Osteocyte (in vitro differentiated cells): ENCODE measurements around the gene RORB. TPM values are rescaled to one million over a fixed set of nuclear protein-coding genes. Genes with fewer than 3 reads are reported as not detected.

Experiments used
- DNase-seq: peaks from one replicate; pipeline ENCODE4 v3.0.0; 2021; ENCODE audit warnings: mixed read lengths; ENCODE audit not compliant: unreplicated experiment; ENCODE audit errors: extremely low spot score
- H3K27ac Mint-ChIP-seq: one replicate; pipeline ENCODE4 v1.8.0; 2021; ENCODE audit warnings: mild to moderate bottlenecking, mixed read lengths; ENCODE audit not compliant: unreplicated experiment
- H3K27me3 Mint-ChIP-seq: one replicate; pipeline ENCODE4 v1.8.0; 2021; ENCODE audit warnings: mixed read lengths; ENCODE audit not compliant: unreplicated experiment
- H3K36me3 Mint-ChIP-seq: one replicate; pipeline ENCODE4 v1.8.0; 2021; ENCODE audit warnings: mixed read lengths; ENCODE audit not compliant: unreplicated experiment
- H3K4me1 Mint-ChIP-seq: one replicate; pipeline ENCODE4 v1.8.0; 2021; ENCODE audit warnings: mixed read lengths; ENCODE audit not compliant: unreplicated experiment
- H3K4me3 Mint-ChIP-seq: one replicate; pipeline ENCODE4 v1.8.0; 2021; ENCODE audit warnings: mild to moderate bottlenecking, moderate library complexity, mixed read lengths; ENCODE audit not compliant: unreplicated experiment
- H3K9me3 Mint-ChIP-seq: one replicate; pipeline ENCODE4 v1.8.0; 2021; ENCODE audit warnings: mixed read lengths; ENCODE audit not compliant: unreplicated experiment
- CTCF ChIP-seq: fragments of 200-600 bp; sonication (generic); IDR thresholded peaks from 2 replicates; pipeline ENCODE4 v1.5.0; 2021; ENCODE audit warnings: antibody characterized with exemption, mild to moderate bottlenecking, moderate library complexity
- total RNA-seq: library from RNA; stranded (reverse); gene quantifications from 2 replicates; pipeline ENCODE4 v1.2.1, GENCODE V29; 2021

Gene RORB
- total RNA-seq, 1 donor from 2014 or later, result not detected

- Mint-ChIP-seq H3K27ac (no peak overlapping the region), H3K27me3 (peaks cover 68% of the 10 kb centered on the region), H3K36me3 (no peaks in the 10 kb centered on the region), H3K4me3 (no peak overlapping the region), H3K4me1 (peaks cover 25% of the 10 kb centered on the region), H3K9me3 (no peaks in the 10 kb centered on the region)
- DNase-seq, result no peak
- no peak for TF ChIP-seq CTCF
These were observed 2.8 kb downstream of the RORB start for GRCh38 chr9:74499770-74500583.

GRCh38 chr9:74500584-74500924 lies 3.4 kb downstream of the RORB start:
- Mint-ChIP-seq H3K4me1 (peaks cover 25% of the 10 kb centered on the region), H3K27ac (no peak overlapping the region), H3K36me3 (no peaks in the 10 kb centered on the region), H3K9me3 (no peaks in the 10 kb centered on the region), H3K4me3 (no peak overlapping the region), H3K27me3 (peaks cover 68% of the 10 kb centered on the region)
- DNase-seq, result no peak
- no peak for TF ChIP-seq CTCF

GRCh38 chr9:74501570-74501969 lies 4.4 kb downstream of the RORB start:
- no peaks in the 10 kb centered on the region for H3K9me3 Mint-ChIP-seq
- H3K27me3 Mint-ChIP-seq, result peaks cover 64% of the 10 kb centered on the region
- H3K4me1 Mint-ChIP-seq, result peaks cover 23% of the 10 kb centered on the region
- DNase-seq, result no peak
- H3K36me3 Mint-ChIP-seq, result no peaks in the 10 kb centered on the region
- H3K27ac Mint-ChIP-seq, result no peak overlapping the region
- H3K4me3 Mint-ChIP-seq, result no peak overlapping the region
- no peak for TF ChIP-seq CTCF

- H3K27ac Mint-ChIP-seq, result no peak overlapping the region
- no peak for TF ChIP-seq CTCF
- no peaks in the 10 kb centered on the region for H3K9me3 Mint-ChIP-seq
- no peak overlapping the region for H3K4me3 Mint-ChIP-seq
- peaks cover 10% of the 10 kb centered on the region for H3K4me1 Mint-ChIP-seq
- H3K36me3 Mint-ChIP-seq, result no peaks in the 10 kb centered on the region
- DNase-seq, result no peak
- H3K27me3 Mint-ChIP-seq, result peaks cover 49% of the 10 kb centered on the region
These were observed 6.1 kb downstream of the RORB start for GRCh38 chr9:74503219-74503618.

- no peak for DNase-seq
- Mint-ChIP-seq H3K27ac (no peak overlapping the region), H3K9me3 (no peaks in the 10 kb centered on the region), H3K4me3 (no peak overlapping the region), H3K36me3 (no peaks in the 10 kb centered on the region), H3K4me1 (peaks cover 9% of the 10 kb centered on the region), H3K27me3 (peaks cover 48% of the 10 kb centered on the region)
- no peak for TF ChIP-seq CTCF
These were observed 6.5 kb downstream of the RORB start for GRCh38 chr9:74503666-74504065.
